ENCODE results near the gene CACNA1F. TPM values are rescaled to one million over a fixed set of nuclear protein-coding genes. Genes with fewer than 3 reads are reported as not detected.

CACNA1F gene
- total RNA-seq, 1 donor from 2014 or later = 0.13 TPM

DNA sequence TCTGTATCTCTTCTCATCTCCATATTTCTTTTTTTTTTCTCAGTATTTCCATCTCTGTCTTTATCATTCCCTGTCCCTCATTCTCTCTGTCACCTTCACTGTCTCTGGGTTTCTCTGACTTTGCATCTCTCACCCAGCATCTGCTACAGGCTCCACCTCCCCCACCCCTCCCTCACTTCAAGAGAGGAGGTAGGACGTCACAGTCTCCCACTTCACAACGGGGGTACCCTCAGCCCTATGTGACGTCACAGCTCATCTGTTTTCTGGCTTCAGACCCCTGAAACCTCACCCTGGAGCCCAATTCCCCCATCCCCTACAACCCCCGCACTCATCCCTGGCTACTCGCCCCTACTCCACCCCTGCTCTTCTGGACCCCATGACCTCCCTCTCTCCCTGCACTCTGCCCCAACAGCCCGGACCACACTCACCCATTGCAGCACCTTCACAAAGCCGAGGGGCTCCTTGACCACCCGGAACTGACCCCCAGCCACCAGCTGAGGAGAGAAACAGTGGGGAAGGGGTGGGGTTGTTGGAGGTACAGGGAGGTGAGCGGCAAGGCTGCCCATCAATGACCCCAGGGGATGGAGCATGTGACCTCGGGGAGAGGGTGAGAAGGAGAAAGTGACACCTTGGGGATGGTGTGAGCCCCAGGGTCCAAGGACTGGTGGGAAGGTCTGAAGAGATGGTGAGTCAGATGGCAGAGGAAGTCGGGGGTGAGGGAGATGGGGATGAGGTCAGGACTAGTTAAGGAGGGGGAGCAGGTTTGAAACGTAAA, 34.4 kb downstream of the CACNA1F start:
- Mint-ChIP-seq H3K36me3 (ENCODE audit: low read depth) (no peaks in the 10 kb centered on the region), H3K4me3 (peak overlapping the region; percentile 49), H3K4me1 (ENCODE audit: low read depth) (peaks cover 22% of the 10 kb centered on the region), H3K27ac (peak overlapping the region; percentile 19), H3K9me3 (no peaks in the 10 kb centered on the region), H3K27me3 (ENCODE audit: insufficient read depth) (peaks cover 7% of the 10 kb centered on the region)
- no peak for DNase-seq (ENCODE audit: low spot score)
- intact Hi-C loops (cut with micrococcal nuclease) = no loop called here

DNA sequence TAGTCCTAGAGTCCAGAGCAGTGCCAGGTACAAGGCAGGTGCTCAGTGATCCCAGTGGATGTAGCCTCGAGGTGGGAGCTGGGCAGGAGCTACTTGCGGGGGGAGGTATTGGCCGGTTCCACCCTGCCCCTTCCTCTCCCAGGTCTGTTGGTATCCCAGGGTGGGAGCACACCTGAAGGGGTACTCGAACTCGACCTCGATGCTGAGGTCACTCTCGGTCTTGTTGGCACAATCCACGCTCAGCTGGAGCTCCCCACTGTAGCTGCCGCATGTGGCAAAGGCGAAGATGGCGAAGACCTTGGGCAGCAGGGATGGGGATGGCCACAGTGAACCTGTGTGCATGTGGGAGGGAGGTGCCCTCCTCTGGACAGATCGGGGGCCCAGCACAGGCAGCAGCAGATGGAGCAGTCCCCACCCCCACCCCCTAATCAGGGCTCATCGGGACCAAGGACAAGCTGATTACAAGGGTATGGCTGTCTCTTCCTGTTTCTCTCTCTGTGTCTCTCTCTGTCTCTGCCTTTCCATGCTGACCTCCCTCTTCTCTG, 35.5 kb downstream of the CACNA1F start:
- Mint-ChIP-seq H3K9me3 (no peaks in the 10 kb centered on the region), H3K4me3 (peak overlapping the region; percentile 43), H3K27me3 (ENCODE audit: insufficient read depth) (peaks cover 5% of the 10 kb centered on the region), H3K27ac (no peak overlapping the region), H3K4me1 (ENCODE audit: low read depth) (peaks cover 34% of the 10 kb centered on the region), H3K36me3 (ENCODE audit: low read depth) (no peaks in the 10 kb centered on the region)
- intact Hi-C loops (cut with micrococcal nuclease) = no loop called here
- no peak for DNase-seq (ENCODE audit: low spot score)

DNA sequence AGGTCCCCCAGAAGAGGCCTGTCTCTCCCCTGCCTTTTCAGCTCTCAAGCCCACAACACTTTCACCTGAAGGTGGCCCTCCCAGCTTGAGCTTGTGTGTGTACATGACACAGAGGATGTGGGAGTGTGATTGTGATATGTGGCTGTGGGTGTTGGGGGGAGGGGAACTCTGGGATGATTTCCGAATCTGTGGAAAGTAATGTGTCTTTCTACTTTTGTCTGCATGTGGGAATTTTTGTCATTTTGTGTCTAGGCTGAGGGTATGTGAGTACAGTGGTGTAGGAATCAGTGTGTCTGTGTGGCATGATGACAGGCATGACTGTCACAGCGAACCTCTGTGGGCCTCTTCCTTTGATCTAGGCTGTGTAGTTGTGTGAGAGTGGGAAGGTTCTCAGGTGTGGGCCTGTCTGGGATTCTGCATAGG, 39.6 kb downstream of the CACNA1F start:
- no peak for DNase-seq (ENCODE audit: low spot score)
- peaks cover 5% of the 10 kb centered on the region for H3K27me3 Mint-ChIP-seq (ENCODE audit: insufficient read depth)
- H3K27ac Mint-ChIP-seq = peak overlapping the region; percentile 75
- peak overlapping the region; percentile 51 for H3K4me3 Mint-ChIP-seq
- H3K9me3 Mint-ChIP-seq = no peaks in the 10 kb centered on the region
- peaks cover 32% of the 10 kb centered on the region for H3K4me1 Mint-ChIP-seq (ENCODE audit: low read depth)
- H3K36me3 Mint-ChIP-seq (ENCODE audit: low read depth) = peaks cover 2% of the 10 kb centered on the region
- intact Hi-C loops (cut with micrococcal nuclease) = loop anchor here (2.0 to 5.0 kb wide), 2 partner anchors 391 to 683 kb away; partner anchors contain the start of gene HDAC6

DNA sequence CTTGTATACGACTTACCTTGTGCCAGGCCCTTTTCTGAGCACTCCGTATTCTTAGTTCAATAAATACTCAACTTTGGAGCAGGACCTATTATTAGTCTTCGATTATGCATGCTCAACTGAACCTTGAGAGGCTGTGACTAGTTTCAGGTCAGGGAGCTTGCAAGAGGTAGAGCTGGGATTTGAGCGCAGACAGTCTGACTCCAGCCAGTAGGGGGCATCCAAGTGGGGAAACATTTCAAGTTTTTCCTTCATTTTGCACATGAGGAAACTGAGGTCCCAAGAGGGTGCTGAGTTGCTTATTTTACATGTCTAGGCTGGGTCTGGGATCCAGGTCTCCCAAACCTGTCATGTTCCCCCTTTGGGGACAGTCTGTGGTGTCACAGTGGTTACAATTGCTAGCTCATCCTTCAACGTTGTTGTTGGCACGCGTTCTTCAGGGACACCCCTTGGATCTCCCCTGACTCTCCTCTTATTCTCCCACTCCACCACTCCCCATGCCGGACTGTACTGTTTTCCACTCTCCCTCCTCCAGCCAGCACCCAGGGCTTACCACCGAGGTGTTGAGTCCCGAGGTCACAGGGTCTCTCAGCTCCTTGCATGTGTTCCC, 40.3 kb downstream of the CACNA1F start:
- H3K9me3 Mint-ChIP-seq = no peaks in the 10 kb centered on the region
- intact Hi-C loops (cut with micrococcal nuclease) = loop anchor here (1.0 to 5.0 kb wide), 3 partner anchors 391 to 684 kb away; partner anchors contain the start of gene HDAC6
- peak overlapping the region; percentile 51 for H3K4me3 Mint-ChIP-seq
- DNase-seq (ENCODE audit: low spot score) = no peak
- peaks cover 2% of the 10 kb centered on the region for H3K36me3 Mint-ChIP-seq (ENCODE audit: low read depth)
- H3K4me1 Mint-ChIP-seq (ENCODE audit: low read depth) = peaks cover 24% of the 10 kb centered on the region
- peak overlapping the region; percentile 75 for H3K27ac Mint-ChIP-seq
- H3K27me3 Mint-ChIP-seq (ENCODE audit: insufficient read depth) = no peaks in the 10 kb centered on the region

DNA sequence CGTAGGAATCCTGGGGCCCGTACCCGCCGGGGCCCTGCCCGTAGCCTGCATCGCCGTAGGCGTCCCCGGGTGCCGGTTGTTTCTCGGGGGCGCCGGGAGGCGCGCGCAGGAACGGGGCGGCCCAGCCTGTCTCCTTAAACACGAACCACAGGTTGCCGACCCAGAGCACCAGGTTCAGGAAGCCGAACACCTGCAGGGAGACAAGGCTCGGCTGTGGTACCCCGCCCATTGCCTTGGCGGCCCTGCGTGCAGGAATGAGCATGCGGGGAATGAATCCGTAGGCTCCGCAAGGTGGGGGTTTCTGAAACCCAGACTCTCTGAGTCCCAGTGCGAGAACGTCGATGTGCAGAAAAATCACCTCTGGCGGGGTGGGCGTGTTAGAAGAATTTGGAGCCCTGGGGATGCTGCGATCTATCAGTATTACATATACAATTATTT, 41.5 kb downstream of the CACNA1F start:
- H3K27ac Mint-ChIP-seq = peak overlapping the region; percentile 93
- H3K36me3 Mint-ChIP-seq (ENCODE audit: low read depth) = peaks cover 2% of the 10 kb centered on the region

DNA sequence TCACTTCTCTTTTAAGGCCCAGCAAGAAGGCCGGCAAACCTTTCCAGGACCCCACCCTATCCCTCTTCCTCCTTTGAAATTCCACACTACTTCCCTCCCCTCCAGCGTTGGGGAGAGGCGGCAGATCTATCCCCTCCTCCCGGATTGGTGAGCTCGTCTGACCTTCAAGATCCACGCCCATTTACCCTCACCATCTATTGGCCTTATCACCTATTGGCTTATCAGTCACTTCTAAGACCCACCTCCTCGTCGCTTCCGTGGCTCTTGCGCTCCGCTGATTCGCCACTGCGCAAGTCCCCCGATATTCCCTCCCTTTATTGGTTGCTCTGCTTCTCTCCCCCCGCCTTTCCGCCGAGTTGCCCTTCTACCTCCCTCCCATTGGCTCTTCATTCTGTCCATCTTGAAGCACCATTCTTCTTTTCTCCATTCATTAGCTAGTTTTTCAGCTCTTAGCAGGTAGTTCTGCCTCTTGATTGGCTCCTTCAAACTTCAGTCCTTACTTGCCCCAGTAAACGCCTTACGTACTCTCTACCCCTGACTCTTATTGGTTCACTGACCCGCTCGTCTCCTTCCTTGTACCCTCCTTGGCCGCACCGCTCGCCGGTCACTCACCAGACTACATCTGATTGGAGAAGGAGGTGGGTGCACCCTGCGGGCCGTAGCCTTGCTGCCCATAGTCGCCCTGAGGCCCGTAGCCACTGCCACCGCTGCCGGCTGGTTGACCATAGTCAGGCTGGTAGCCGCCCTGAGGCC, 42.1 kb downstream of the CACNA1F start:
- DNase-seq (ENCODE audit: low spot score) = peak; percentile 82
- peak overlapping the region; percentile 95 for H3K4me3 Mint-ChIP-seq
- H3K27ac Mint-ChIP-seq = peak overlapping the region; percentile 93
- intact Hi-C loops (cut with micrococcal nuclease) = loop anchor here (1.0 to 5.0 kb wide), 5 partner anchors 9 to 389 kb away; partner anchors contain the start of genes CCDC22, HDAC6, PPP1R3F and SYP
- H3K4me1 Mint-ChIP-seq (ENCODE audit: low read depth) = peaks cover 24% of the 10 kb centered on the region
- no peaks in the 10 kb centered on the region for H3K27me3 Mint-ChIP-seq (ENCODE audit: insufficient read depth)
- H3K9me3 Mint-ChIP-seq = no peaks in the 10 kb centered on the region
- H3K36me3 Mint-ChIP-seq (ENCODE audit: low read depth) = peaks cover 2% of the 10 kb centered on the region

More for the DNA sequence above, 41.5 kb downstream of the CACNA1F start:
- no peaks in the 10 kb centered on the region for H3K27me3 Mint-ChIP-seq (ENCODE audit: insufficient read depth)
- no peaks in the 10 kb centered on the region for H3K9me3 Mint-ChIP-seq
- peak overlapping the region; percentile 95 for H3K4me3 Mint-ChIP-seq
- DNase-seq (ENCODE audit: low spot score) = no peak
- peaks cover 24% of the 10 kb centered on the region for H3K4me1 Mint-ChIP-seq (ENCODE audit: low read depth)
- intact Hi-C loops (cut with micrococcal nuclease) = loop anchor here (1.0 to 5.0 kb wide), 7 partner anchors 9 to 685 kb away; partner anchors contain the start of genes CCDC22, HDAC6, PPP1R3F and SYP

DNA sequence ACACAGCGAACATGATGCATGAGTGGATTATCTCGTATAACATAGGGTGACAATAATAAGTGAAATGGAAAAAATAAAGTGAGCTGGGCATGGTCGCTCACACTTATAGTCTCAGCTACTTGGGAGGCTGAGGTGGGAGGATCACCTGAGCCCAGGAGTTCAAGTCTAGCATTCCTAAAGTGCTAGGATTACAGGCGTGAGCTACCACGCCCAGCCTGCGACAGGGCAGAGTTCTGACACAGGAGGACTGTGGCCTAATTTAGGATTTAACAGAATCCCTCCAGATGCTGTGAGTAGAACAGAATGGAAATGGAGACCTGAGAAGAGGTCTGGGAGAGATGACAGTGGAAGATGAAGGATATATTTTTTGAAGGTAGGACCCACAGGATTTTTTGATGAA, 43.5 kb downstream of the CACNA1F start:
- H3K9me3 Mint-ChIP-seq = no peaks in the 10 kb centered on the region
- H3K27ac Mint-ChIP-seq = peak overlapping the region; percentile 40
- intact Hi-C loops (cut with micrococcal nuclease) = loop anchor here (2.0 to 5.0 kb wide), 2 partner anchors 23 to 387 kb away; partner anchors contain the start of gene HDAC6
- peak overlapping the region; percentile 95 for H3K4me3 Mint-ChIP-seq
- peaks cover 2% of the 10 kb centered on the region for H3K36me3 Mint-ChIP-seq (ENCODE audit: low read depth)
- H3K4me1 Mint-ChIP-seq (ENCODE audit: low read depth) = peaks cover 31% of the 10 kb centered on the region
- no peak for DNase-seq (ENCODE audit: low spot score)
- H3K27me3 Mint-ChIP-seq (ENCODE audit: insufficient read depth) = no peaks in the 10 kb centered on the region

DNA sequence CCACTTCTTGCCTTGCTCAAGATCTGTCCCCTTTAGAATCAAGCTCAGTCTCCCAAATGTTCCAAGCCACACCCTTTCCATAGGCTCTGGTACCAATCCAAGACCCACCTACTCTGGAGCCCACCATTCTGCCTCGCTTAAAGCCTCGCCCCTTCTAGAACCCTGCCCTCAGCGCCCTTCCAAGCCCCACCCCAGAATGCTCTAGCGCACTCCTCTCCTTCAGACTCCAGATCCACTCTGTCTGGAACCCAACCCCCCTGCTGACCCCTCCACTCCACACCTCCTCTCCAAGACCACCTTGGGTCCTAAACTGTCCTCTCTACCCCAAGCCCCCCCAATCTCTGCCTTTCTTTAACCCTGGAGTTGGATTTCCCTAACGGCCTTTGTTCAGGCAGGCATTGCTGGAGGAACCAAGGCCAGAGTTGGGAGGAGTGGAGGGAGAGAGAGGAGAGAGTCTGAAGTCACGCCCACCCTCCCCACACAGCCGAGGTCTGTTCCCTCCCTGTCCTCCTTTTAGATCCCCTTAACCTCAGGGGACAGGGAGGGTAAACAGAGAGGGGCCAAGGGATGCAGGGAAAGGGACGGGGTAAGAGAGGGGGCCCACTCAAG, 44.6 kb downstream of the CACNA1F start:
- Mint-ChIP-seq H3K4me1 (ENCODE audit: low read depth) (peaks cover 26% of the 10 kb centered on the region), H3K36me3 (ENCODE audit: low read depth) (peaks cover 2% of the 10 kb centered on the region), H3K27me3 (ENCODE audit: insufficient read depth) (no peaks in the 10 kb centered on the region), H3K4me3 (peak overlapping the region; percentile 5), H3K27ac (no peak overlapping the region), H3K9me3 (no peaks in the 10 kb centered on the region)
- intact Hi-C loops (cut with micrococcal nuclease) = no loop called here
- DNase-seq (ENCODE audit: low spot score) = no peak

DNA sequence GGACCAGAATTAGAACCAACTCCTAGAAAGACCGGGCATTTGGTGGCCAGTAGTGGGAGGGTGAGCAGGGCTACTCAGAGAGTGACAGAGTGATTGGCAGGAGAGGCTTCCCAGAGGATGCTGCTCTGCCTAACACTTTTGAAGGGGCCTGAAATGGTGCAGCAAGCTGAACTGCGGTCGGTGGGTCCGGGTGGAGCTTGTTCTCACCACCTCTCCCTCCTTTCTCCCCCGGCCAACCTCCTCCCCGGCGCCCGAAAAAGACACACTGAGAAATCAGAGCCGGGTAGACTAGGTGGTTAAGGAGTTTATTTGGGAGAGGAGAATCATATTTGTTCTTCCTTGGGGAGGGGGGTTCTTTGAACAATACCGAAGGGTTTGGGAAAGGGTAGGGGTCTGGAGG, 45.6 kb downstream of the CACNA1F start:
- H3K36me3 Mint-ChIP-seq (ENCODE audit: low read depth) = peaks cover 3% of the 10 kb centered on the region
- peak overlapping the region; percentile 34 for H3K27ac Mint-ChIP-seq
- no peak for DNase-seq (ENCODE audit: low spot score)
- intact Hi-C loops (cut with micrococcal nuclease) = no loop called here
- H3K27me3 Mint-ChIP-seq (ENCODE audit: insufficient read depth) = no peaks in the 10 kb centered on the region
- H3K9me3 Mint-ChIP-seq = no peaks in the 10 kb centered on the region
- H3K4me1 Mint-ChIP-seq (ENCODE audit: low read depth) = peaks cover 16% of the 10 kb centered on the region
- peak overlapping the region; percentile 37 for H3K4me3 Mint-ChIP-seq

DNA sequence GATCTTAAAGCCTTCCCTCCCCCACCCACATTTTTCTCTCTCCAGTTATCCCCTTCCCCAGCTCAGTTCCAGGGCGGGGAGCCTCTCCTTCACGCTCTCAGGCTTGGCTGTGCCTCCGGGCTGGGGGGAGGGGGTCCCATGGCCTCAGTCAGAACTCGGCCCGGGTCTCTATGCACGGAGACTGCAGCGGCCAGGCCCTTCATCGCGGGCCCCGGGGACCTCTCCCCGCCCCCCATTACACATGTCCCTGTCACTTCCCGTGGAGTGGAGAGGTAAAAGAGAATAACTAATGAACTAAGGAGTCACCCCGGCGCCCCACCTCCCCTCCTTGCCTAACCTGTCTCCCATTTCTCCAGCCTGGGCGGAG, 46.1 kb downstream of the CACNA1F start:
- intact Hi-C loops (cut with micrococcal nuclease) = no loop called here
- no peak for DNase-seq (ENCODE audit: low spot score)

DNA sequence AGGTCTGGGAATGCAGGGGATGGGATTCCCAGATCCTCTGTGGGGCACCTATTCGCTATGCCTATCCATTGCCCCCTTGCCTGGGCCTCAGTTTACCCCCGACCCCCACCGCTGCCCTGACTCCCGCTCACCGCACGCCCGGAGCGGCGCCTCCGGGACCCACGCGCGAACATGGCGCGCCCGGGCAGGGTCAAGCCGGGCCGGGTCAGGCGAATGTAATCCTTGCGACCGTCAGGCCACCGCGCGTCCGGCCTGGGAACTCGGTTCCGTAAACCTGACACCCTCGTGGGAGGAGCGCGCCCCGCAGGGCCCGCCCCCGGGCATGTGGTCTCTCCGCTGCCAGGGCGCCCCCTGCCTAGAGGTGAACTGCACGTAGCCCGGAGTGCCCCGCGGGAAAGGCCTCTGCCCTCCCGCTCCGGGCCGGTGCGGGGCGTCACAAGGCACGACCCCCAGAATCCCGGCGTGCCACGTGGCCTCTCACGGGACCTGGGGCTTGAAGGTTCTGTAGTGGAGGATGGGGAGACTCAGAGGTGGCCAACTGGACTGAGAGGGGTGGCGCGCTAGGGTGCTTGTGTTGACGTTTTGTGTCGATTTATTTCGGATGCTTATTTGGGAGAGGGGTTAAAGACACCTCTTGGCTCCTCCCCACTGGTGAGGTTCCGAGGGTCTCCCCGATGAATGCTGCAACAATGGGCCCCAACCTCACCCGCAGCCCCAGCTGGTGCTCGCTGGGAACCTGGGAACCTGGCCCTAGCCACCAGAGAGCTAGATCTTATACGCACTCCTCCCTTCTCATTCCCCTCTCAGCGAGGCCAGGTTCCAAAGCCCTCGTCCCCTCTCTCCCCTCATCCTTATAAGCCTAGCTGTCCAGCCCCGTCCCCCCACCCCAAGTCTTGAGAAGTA, 46.8 kb downstream of the CACNA1F start, which contains the start of gene PRICKLE3:
Gene PRICKLE3 (minus strand): TSS at position 249 of the 903 bp plus-strand sequence. CDS start 76 bp downstream, at position 173.
- Mint-ChIP-seq H3K27me3 (ENCODE audit: insufficient read depth) (no peaks in the 10 kb centered on the region), H3K36me3 (ENCODE audit: low read depth) (peaks cover 7% of the 10 kb centered on the region), H3K4me1 (ENCODE audit: low read depth) (peaks cover 15% of the 10 kb centered on the region), H3K27ac (peak within 1 kb of the TSS; percentile 82), H3K9me3 (no peaks in the 10 kb centered on the region), H3K4me3 (peak within 1 kb of the TSS; percentile 84)
- intact Hi-C loops (cut with micrococcal nuclease) = no loop called here
- peak; percentile 67 for DNase-seq (ENCODE audit: low spot score)

More for the DNA sequence above, 46.1 kb downstream of the CACNA1F start:
- Mint-ChIP-seq H3K27me3 (ENCODE audit: insufficient read depth) (no peaks in the 10 kb centered on the region), H3K4me3 (peak overlapping the region; percentile 84), H3K36me3 (ENCODE audit: low read depth) (peaks cover 7% of the 10 kb centered on the region), H3K4me1 (ENCODE audit: low read depth) (peaks cover 15% of the 10 kb centered on the region), H3K27ac (peak overlapping the region; percentile 34), H3K9me3 (no peaks in the 10 kb centered on the region)
